HG03196 (cell line): ENCODE measurements around the gene ZNF716.
"Not testable (repeated sequence)": the region's sequence is repeated elsewhere in the genome, so short reads cannot be mapped to it uniquely, and the experiment has no call there.

Experiments
- ATAC-seq: cut with Tn5 transposase; IDR thresholded peaks from one replicate; pipeline ENCODE4 v1.9.1; 2021; ENCODE audit not compliant: unreplicated experiment

The ZNF716 gene

DNA sequence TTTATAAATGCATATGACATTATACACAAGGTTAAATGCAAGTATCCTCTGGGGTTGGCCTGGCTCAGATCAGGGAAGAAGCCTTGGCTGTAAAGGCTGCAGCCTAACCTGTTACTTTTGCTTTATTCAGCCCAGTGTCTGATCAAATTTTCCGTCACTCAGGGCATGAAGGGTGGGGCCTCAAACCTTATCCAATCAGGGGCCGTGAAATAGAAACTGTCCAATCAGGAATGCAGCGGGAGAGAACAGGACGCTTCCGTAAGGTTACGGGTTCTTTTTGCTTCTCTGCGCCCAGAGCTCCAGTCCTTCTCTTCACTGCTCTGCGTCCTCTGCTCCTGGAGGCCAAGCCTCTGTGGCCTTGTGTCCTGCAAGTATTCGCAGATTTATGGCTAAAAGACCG is at the start of gene ZNF716:
Gene ZNF716, plus strand, starts transcription at position 274 of the 400 bp plus-strand sequence. Its CDS starts 112 bp downstream, at position 386.
- ATAC-seq: no peak

DNA sequence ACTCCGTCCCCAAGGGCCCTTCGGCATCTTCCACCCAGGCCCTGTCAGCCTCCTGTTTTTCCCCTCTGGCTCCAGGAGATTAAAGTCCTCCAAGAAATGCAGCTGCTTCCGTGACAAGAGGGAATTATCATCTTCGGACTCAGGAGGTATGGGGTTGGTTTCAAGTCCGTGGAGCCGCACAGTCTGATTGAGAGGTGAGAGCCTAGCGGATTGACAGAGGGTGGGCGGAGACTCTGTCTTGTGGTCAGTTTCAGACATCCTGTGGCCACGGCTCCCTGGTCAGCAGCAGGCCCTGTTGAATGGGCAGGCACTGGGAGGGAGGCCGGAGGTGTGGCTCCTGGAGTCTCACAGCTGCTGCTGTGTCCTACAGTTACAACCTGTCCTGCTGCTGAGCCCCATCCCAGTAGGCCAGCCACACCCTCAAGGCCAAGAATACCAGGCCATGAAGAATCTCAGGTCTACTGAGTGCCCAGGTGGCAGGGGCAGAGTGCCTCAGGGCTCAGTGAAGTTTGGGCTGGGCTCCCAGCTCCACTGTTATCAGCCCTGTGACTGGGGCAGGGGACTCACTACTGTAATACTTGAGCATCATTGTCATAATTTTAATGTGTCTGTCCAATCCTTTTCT is 49.3 kb upstream of the ZNF716 start:
- ATAC-seq: no peak

DNA sequence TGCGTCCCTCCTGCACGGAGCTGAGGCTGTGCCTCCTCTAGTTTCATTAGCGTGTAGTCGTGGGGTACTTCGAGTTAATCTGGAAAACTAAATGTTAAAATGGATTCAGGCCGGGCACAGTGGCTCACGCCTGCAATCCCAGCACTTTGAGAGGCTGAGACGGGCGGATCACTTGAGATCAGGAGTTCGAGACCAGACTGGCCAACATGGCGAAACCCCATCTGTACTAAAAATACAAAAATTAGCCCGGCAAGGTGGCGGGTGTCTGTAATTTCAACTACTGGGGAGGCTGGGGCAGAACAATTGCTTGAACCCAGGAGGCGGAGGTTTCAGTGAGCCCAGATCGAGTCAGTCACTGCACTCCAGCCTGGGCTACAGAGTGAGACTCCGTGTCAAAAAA is 46.9 kb upstream of the ZNF716 start:
- not testable (repeated sequence) for ATAC-seq

DNA sequence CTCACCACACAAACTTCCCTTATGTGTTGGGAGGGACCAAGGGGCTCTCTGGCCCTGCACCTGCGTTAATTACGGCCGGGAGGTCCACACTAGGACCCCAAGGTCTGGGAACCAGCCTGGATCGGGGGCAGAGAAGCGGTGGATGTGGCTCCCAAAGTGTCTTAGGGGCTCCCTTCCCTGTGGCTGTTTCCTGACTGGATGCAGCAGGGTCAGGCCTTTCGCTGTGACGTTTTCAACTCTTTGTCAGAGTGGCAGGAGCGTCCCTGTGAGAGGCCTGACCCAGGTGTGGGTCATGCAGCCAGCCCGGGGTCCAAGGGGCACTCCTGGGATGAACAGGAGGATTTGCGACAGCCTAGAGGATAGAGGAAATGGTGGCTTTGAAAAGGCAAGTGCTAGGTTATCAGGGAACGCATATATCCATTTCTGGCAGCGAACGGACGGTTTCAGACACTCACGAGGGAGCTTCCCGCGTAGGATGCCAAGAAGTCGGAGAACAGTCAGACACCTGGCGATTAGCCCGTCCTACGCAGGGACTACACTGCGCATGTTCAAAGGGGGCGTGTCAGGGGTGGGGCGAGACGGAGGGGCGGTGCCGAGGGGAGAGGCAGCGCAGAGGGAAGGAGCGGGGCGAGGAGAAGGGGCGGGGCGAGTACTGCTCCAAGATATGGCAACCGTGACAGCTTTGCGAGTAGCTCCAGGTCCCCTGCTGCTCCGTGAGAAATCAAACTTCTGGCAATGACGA is 46.2 kb upstream of the ZNF716 start:
- no peak for ATAC-seq

DNA sequence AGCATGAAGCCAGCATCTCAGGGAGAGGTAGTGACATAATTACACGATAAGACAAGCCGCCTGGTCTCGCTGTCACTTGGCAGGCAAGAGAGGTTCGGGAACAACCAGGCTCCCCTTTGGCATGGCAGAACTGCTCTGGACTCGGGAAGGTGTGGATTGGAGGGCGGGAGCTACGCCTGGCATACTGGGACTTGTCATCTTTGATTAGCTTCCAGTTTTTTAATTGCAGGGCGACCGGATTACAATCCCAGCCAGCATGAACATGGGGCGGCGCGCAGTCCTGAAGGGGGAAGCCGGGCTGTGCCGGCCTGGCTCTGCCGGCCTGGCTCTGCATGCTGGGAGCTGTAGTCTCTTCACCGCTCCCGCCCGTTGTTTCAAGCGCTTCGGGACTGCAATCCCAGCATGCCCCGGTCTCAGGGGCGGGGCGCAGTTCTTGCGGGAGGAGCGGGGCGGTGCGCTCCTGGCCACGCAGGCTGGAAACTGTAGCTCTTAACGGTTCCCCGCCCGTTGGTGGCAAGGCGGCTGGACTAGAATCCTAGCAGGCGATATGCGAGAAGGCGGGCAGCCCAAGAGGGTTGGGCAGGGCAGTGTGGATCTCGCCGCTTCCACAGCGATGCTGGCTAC is 45.5 kb upstream of the ZNF716 start:
- no peak for ATAC-seq

DNA sequence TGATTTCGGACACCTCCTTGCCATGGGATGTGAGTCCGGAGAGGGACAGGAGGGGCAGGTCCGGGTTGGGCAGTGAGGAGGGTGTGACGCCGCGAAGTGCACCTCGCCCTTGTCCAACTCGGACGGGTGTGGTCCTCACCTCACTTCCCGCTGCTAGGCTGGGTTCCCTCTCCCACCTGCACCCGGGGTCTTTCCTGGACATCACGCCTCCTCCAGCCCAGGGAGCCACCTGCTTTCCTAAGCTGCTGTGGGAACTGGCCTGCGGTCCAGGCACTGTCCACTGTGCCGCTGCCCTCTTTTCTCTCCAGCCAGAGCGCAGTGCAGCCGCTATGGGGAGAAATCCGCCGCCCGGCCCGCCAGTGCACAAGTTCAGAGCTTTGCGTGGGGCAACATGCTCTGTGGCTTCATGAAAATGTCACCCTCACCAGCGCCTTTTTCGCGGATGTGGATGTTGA is 45.0 kb upstream of the ZNF716 start:
- ATAC-seq: no peak

DNA sequence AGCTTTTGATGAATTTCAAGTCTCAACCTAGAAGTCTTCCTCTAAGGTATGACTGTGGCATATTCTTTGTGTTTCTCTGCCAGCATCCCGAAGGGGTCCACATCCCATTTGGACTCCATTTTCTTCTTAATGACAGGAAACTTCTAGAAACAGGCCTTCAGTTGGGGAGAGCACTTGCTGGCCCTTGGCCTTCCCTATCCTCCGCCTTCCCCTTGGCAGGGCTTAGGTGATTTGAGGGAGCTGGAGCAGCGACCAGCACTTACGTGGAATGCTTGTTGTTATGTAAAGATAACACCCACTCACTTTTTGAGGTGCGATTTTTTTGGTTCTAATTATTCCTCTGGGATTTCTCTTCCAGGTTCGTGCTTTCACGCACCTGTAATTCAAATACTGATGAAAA is 42.9 kb upstream of the ZNF716 start:
- ATAC-seq: no peak

DNA sequence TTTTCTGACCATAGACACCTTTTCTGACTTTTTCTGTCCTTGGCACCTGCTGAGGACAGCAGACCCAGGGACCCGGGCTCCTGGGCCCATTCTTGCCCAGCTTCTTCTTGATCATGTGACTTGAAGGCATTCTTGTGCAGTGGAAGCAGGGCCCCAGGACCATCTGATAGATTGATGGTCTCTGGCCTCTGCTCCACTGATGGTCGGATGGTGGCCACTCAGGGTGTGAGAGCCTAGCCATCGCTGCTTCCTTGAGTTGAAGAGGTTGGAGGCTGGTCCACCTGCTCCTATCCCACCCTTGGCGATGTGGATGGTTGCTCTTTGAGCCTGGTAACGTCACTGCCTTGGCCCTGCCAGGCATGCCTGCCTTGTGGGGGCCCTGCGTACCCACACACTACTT is 37.8 kb upstream of the ZNF716 start:
- ATAC-seq: no peak

DNA sequence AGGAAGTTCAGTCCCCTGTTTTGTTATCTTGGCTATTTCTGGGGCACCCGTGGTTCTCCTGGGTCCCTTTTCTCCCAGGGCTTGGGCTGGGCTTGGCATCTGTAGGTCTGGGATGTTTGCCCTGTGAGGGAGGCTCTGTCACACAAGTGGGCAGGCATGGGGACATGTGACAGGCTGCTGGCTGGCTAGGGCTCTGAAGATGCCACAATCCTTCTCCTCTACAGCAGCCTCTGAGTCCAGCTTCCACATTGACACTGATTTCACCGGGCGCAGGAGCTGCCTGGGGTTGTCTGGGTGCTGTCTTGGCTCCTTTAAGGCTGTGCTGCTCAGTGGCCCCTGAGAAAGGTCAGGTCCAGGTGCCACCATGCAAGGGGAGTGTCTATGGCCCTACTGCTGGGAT is 37.4 kb upstream of the ZNF716 start:
- no peak for ATAC-seq

DNA sequence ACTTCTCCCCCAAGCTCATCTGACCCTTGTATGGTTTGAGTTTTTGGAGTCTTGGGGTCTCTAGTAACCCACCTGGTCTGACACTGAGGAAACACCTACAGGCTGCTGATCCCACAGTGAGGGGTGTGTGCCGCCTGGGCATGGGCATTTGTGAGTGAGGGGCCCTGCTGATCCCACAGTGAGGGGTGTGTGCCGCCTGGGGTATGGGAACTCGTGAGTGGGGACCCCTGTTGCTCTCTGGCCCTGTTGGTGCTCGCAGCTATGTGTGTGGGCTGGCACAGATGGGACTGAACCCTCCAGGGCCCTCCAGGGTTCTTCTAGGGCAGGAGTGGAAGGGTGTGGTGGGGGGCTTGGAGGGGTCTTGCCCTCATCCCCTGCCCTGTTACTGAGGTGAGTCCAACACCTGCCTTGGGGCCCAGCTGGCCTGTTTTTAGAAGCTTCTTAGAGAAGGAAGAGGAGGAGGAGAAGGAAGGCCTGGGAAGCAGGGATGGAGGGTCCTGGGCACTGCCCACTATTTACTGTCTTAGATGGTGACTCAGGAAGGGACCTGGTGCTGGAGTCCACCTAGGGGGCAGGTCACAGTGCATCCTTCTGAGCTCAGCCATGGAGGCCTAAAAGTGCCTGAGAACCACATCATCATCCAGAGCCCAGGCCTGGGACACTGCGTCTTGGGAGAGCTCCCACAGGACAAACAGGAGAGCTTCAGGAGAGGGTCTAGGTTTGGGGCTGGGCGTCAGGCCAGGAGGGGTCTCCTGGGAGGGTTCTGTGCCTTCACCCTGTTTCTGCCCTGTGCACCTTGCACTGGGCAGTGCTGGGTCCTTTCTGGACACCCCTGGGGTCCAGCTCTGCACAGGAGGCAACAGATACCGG is 36.2 kb upstream of the ZNF716 start:
- no peak for ATAC-seq

DNA sequence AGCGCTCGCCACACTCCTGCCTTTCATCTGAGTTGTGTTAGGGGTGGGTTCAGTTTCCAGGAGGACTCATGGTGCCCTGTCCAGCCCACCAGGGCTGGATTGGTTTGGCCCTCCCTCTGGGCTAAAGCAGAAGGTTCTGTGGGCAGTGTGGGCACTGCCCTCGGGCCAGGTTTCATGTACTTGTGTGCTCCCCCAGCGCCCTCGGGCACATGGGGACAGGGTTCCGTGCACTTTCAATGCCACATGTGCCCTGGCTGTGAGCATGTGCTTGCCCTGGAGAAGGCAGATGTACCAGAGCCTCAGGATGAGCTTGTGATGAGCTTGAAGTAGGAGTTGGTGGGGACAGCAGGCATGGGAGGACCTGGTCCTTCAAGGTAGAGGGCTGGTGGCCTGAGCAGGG is 35.6 kb upstream of the ZNF716 start:
- no peak for ATAC-seq

DNA sequence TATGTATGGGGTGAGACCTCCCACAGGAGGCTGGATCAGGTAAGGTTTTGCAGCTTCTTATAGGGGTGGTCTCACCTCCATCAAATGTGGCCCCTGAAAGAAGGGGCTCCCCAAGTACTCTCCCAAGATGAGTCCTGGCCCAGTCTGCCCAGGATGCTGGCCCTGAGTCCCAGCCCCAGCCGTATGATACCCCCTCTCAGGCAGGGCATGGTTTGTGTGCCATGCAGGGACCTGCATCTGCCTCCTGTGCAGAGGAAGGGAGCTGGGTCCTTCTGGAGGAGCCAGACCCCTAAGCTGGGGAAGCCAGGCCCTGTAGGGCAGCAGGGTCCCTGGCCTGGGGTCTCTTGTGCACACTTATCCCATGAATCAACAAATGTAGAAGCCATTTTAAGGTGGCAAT is 35.1 kb upstream of the ZNF716 start:
- no peak for ATAC-seq

DNA sequence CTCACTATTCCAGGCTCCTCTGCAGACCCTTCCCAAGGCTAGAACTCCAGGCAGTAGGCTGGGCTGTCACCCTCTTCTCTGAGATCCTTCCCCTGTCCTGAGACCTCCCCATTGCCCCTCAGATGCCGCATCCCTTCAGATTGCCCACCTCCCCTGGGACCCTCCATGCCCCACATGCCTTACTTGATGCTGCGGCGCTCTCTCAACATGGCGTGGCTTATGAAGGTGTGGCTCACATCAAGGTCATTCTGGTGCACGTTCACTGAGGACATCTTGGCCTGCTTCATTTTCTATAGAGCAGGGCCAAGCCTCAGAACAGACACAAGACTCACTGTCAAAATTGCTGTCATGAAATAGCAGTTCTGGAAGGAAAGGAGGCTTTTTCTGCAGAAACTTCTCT is 34.7 kb upstream of the ZNF716 start:
- ATAC-seq: no peak

DNA sequence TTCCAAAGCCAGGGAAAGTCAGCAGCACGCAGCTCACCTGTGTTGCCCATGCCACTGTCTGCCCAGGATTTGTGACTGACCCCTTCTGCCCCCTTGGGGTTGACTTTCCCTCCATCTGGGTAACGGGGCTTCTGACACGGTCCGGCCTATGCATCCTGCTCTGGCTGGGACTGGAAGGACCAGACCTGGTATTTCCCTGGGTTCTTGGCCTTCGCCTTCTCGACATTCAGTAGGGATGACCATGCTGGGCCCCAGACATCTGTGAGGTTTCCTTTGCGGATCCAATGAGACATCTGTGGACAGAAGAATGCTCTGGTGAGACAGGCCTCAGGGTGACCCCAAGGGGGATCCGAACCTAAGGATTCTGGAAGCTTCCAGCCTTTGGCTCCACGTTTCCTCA is 34.2 kb upstream of the ZNF716 start:
- ATAC-seq: no peak

DNA sequence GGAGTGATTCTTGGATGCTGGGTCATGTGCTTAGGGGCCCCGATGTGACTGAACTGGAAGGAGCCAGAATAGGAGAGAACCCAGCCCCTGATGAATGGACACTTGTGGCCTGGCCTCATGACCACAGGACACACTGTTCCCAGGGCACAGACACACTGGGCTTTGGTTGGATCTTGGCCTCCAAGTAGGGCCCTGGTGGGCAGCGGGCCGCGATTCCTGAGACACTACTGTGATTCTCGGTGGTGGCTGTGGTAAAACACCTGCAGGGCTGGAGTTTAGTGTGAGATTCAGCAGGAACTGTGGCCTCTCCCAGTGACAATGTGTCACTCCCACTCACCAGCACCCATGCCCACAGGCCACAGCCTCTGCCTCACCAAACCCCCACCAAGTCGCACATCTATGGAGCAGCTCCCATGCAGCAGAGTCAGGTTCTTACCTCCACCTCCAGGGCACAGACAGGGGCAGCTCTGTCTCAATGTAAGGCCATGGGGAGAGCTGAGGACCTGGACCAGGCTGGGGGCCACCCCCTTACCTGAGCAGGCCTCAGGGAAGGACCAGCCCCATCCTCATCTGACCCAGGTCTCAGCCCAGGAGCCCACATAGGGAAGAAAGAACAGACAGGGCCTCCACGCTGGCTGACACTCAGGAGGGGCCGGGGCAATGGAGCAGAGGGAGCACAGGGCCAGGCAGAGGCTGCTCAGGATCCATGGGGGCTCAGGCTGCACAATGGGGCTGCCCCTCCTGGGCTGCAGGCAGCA is 33.2 kb upstream of the ZNF716 start:
- ATAC-seq: no peak

DNA sequence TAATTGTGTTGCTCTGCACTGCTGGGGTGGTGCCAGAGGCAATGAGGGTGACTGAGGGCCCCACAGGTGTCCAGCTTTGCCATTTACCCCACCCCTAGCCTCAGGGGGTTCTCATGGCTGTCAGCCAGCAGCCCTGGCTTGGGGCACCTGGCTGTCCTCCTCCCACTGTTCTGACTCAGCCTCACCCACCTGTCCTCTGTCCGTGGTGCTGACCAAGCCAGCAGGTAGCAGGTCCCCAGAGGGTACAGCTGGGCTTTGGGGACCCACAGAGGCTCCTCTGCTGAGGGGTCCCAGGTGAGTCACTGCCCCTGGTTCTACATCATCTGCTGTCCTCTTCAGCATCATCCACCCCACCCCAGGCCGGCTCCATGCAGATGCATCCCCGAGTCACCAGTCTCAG is 32.2 kb upstream of the ZNF716 start:
- ATAC-seq: no peak

DNA sequence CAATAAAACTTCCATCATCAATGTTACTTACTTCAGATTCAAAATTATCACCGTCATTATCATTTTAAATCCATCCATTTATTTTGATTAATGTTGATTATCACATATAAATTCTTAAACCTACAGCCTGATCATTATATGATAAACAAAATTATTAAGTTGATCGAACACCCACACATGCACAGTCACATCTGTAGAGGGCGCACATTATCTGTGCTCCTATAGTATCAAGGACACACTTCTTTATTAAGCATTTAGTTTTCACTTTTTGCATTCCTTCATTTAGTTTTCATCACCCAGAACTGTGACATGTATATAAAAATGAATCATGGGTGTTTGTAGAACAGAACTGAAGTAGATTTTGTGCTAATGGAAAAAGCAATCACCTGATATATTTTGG is 26.2 kb upstream of the ZNF716 start:
- ATAC-seq: no peak

DNA sequence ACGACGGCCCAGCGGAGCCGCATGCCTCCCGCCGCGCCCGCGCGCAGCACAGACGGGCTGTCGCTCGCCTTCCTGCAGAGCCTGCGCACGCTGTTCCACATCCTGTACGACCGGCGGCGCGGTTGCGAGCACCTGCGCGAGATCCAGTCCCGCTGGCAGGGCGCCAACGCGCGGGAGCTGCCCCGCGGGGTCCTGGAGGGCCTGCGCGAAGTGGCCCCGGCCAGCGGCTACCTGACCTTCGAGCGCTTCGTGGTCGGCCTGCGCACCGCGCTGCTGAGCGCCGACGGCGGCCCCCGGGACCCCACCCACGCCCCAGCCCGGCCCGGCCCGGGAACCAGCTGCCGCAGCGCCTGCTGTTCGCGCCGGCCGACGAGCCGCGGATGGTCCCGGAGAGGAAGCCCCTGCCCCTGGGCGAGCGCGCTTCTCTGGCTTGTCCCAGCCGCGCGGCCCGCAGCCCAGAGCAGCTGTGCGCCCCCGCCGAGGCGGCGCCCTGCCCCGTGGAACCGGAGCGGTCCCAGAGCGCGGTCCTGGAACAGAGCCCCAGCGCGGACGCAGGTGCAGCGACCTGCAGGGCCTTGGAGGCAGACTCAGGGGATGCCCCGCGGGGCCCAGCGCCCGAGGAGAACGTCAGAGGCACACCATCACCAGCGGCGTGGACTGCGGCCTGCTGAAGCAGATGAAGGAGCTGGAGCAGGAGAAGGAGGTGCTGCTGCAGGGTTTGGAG is 25.3 kb upstream of the ZNF716 start:
- no peak for ATAC-seq

DNA sequence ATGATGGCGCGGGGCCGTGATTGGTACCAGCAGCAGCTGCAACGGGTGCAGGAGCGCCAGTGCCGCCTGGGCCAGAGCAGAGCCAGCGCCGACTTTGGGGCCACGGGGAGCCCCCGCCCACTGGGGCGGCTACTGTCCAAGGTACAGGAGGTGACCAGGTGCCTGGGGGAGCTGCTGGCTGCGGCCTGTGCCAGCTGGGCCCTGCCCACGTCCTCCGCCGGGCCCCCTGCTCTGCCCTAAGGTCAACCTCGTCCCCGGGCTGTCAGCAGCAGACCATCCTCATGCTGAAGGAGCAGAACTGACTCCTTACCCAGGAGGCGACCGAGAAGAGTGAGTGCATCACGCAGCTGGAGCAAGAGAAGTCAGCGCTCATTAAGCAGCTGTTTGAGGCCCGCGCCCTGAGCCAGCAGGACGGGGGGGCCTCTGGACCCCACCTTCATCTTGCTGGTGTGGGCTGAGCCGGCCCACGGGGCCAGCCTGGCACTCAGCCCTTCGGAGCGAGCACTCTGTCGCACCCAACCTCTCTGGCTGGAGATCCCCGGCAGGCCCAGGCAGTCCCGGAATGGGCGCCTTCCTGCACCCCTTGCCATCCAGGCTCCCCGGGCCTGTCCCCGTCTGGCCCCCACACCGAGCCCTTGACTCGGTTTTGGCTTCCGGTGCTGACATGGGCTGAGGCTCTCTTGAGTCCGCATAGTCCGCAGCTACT is 24.6 kb upstream of the ZNF716 start:
- ATAC-seq: no peak
